NB4 (cell line): ENCODE results near the gene RABEPK.
A peak's percentile ranks its signal among the peaks of the same experiment; 100 is the strongest.

Source experiments
- MYC ChIP-seq: IDR thresholded peaks from 2 replicates; pipeline ENCODE4 v1.6.1; 2011; ENCODE audit warnings: low read depth, low read length
- POLR2A ChIP-seq: IDR thresholded peaks from 2 replicates; pipeline ENCODE4 v1.6.1; 2011; ENCODE audit warnings: mild to moderate bottlenecking; ENCODE audit not compliant: insufficient read length; ENCODE audit errors: extremely low read depth
- TF ChIP-seq, protein P1 (sequence below): IDR thresholded peaks from one replicate; pipeline ENCODE4 v1.5.1; 2012; ENCODE audit warnings: low read depth, low read length
- TF ChIP-seq, protein P2 (sequence below): IDR thresholded peaks from 2 replicates; pipeline ENCODE4 v1.6.1; 2011; ENCODE audit warnings: low read depth, low read length

DNA sequence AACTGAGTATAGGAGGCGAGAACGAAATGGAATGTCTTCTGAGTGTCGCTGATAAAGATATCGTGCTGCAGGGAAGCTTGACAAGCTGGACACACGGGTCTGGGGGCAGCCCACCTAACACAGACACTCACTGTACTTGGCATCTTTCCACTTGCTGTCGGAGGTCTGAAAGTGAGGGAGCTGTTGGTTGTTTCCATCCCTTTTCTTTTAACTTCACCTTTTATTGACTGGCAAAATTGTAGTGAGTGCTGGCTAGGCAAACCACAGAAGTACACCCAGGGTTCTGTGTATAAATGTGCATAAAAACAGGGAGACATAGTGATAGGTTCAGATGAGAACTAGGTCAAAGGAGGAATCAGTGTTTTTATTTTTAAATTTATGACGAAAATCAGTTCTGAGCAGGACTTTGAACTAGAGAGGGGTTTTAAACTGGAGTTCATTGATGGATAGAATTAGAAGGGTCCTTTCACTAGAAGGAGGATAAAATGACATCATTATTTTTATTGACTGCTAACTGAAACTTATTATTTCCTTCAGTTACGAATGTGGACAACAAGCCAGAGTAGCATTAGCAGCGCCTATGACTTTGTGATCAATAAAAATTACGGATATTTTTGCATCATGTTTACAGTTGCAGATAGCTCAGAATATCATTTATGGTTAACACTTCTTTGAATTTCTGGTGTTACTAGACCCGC, 62.1 kb downstream of the RABEPK start:
- TF ChIP-seq, protein P1, sequence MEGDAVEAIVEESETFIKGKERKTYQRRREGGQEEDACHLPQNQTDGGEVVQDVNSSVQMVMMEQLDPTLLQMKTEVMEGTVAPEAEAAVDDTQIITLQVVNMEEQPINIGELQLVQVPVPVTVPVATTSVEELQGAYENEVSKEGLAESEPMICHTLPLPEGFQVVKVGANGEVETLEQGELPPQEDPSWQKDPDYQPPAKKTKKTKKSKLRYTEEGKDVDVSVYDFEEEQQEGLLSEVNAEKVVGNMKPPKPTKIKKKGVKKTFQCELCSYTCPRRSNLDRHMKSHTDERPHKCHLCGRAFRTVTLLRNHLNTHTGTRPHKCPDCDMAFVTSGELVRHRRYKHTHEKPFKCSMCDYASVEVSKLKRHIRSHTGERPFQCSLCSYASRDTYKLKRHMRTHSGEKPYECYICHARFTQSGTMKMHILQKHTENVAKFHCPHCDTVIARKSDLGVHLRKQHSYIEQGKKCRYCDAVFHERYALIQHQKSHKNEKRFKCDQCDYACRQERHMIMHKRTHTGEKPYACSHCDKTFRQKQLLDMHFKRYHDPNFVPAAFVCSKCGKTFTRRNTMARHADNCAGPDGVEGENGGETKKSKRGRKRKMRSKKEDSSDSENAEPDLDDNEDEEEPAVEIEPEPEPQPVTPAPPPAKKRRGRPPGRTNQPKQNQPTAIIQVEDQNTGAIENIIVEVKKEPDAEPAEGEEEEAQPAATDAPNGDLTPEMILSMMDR = no peak
- TF ChIP-seq POLR2A (no peak), MYC (0 out of 2 replicates have a peak, but pooled peaks have one; percentile 17)
- TF ChIP-seq, protein P2, sequence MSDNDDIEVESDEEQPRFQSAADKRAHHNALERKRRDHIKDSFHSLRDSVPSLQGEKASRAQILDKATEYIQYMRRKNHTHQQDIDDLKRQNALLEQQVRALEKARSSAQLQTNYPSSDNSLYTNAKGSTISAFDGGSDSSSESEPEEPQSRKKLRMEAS = no peak
